T47D (cell line): Measurements from ENCODE around the gene FOSL1.

Experiments
- DNase-seq, 2 experiments: peaks; one replicate each; pipeline versions ENCODE4 v3.0.0 to v3.0.0-alpha.2; 2011 to 2012; ENCODE audit warnings: low read depth in 1 of 2, low spot score in 1 of 2
- JUND ChIP-seq: IDR thresholded peaks from 2 replicates; pipeline ENCODE4 v1.6.1; 2012; ENCODE audit warnings: low read depth
- in situ Hi-C: cut with HindIII; loops from 2 replicates; pipeline ENCODE4 v1.10.0; 2016; ENCODE audit warnings: low sequenced_read_pairs, low pct_unique_long_range_greater_than_20kb

FOSL1 gene

DNA sequence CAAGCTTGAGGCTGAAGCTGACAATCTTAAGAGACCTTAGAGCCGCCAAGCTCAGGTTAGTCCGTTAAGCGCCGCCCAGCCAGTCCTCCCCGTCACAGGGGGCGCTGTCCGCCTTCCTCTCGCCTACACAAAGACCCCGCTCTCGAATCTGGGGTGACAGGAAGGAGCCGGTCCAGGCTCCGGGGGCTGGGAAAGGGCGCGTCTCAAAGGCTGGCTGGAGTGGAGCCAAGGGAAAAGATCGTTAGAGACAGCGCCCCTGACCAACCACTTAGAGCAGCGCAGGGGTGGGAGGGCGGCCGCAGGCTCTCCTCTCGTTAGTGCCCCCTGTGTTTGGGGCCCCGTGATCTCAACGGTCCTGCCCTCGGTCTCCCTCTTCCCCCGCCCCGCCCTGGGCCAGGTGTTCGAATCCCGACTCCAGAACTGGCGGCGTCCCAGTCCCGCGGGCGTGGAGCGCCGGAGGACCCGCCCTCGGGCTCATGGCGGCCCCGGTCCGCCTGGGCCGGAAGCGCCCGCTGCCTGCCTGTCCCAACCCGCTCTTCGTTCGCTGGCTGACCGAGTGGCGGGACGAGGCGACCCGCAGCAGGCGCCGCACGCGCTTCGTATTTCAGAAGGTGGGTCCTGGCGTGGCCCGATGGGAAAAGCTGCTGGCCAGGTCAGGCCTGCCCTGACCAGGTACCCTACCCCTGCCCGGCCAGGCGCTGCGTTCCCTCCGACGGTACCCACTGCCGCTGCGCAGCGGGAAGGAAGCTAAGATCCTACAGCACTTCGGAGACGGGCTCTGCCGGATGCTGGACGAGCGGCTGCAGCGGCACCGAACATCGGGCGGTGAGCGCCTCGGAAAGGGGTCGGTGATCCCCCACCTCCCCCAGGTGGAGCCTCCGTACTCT lies 39.7 kb downstream of the FOSL1 start, which contains the start of gene MUS81:
MUS81 (plus strand) TSS at position 156 of the 887 bp plus-strand sequence; CDS start at position 477, 321 bp downstream.
- DNase-seq, result peak; percentile 98 to 99
- TF ChIP-seq JUND, result no peak
- in situ Hi-C loops, result no loop called here

- DNase-seq, result no peak
- TF ChIP-seq JUND, result no peak
- in situ Hi-C loops, result no loop called here
Observed at GRCh38 chr11:65859812-65860277, 40.3 kb downstream of the FOSL1 start.

DNA sequence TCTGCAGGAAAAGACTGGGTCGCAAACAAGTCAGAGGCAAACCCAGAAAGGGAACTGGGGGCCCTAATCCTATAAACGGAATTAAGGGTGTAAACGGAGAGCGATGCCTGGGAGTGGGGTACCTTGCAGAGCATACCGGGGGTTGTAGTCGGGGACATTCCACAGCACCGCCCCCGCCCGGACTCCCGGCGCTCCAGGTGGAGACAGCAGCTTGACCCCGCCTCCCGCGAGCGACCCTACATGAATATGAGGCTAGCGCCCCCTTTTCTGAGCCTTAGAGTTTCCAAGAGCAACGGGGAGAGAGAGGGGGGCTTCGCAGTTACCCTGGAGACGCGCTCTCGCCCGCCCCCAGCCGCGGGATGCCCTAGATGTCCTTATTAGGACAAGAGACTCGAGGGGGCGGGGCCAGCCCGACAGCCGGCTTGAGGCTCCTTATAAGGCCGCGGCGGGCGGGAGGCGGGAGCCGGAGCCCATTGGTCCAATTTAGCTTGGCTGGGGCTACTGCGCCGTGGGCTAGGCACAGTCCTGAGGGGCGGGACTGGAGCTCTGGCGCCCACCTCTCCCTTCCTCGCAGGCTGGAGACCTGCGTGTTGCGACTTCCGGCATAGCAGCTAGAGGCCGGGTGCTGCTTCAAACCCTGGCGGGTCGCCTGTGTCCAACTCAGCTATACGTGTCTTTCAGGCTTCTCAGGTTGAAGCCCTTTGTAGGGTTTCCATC lies 40.9 kb downstream of the FOSL1 start:
- in situ Hi-C loops, result no loop called here
- no peak for TF ChIP-seq JUND
- DNase-seq, result peak; percentile 98 to 99

DNA sequence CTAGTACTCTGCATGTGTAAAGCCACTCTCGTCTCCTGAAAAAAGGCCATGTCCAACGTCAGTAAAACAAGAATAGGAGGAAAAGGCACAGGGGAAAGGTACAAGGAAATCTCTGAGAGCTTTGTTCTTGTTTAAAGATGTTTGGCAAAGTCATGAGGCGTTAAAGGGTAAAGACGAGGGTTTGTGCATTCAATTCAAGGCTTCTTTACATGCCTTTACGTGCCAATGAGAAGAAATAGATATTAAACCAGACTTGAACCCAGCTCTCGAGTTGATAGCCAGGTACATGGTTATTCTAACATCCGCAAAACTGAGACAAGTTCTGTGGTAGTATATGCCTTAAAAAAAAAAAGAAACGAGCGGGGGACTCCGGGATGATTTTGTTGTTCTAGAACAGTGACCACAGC lies 41.5 kb downstream of the FOSL1 start:
- TF ChIP-seq JUND, result no peak
- DNase-seq, result no peak
- in situ Hi-C loops, result no loop called here

DNA sequence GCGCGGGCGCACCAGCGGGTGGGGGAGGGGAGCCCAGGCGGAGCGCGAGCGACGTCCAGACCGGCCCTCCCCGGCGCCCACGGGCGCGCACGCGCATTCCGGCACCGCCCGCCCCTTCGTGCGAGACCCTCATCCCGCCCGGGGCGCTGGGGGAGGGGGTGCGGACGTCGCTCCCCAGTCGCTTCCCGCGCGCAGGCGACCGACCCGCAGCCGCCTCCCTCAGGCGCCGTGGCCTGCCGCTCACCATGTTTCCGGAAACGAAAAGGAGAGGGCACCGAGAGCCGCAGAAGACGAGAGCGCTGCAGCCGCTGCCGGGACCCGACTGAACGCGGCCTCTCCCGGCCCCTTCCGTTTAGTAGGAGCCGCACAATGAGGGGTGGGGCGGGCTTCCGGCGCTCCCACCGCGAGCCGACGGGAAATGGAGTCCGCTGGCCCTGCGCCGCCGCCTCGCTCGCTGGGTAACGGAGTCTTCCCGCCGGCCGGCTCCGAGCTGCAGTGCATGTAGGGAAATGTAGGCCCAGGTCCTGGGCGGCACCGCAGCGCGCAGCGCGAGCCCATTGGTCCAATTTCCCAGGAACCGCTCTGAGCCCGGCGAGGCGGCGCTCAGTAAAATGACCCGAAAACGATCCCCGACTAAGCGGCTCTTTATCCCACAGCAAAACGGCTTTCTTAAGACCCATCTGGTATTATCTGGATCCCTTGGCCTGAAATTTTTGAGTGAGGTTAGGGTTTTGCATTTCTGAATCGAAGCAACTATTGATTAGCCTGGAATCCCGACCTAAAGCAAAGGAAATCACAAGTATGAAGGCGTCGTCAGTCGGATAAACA lies 42.1 kb downstream of the FOSL1 start, which contains the start of gene CFL1:
CFL1 (minus strand) TSS at position 328 of the 828 bp plus-strand sequence; CDS start at position 247, 81 bp downstream.
- in situ Hi-C loops, result no loop called here
- peak; percentile 90 to 99 for DNase-seq
- no peak for TF ChIP-seq JUND

DNA sequence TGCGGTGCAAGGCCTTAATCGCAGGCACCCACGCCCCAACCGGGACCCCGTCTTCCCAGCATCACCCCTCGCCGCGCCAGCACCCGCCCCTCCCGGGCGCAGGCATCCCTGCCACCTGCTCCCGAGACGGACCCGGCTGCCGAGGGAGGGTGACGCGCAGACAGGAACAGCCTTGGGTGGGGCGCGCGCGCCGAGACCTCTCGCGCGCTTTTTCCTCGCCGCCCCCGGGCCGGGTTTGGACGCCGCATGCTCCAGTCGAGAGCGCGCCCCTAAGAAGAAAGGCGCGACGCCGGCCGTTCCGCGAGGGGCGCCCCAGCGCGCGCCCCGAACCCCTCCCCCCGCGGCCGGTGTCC lies 42.7 kb downstream of the FOSL1 start:
- in situ Hi-C loops, result no loop called here
- no peak for TF ChIP-seq JUND
- DNase-seq, result peak in 1 of 2 experiments; percentile 62

DNA sequence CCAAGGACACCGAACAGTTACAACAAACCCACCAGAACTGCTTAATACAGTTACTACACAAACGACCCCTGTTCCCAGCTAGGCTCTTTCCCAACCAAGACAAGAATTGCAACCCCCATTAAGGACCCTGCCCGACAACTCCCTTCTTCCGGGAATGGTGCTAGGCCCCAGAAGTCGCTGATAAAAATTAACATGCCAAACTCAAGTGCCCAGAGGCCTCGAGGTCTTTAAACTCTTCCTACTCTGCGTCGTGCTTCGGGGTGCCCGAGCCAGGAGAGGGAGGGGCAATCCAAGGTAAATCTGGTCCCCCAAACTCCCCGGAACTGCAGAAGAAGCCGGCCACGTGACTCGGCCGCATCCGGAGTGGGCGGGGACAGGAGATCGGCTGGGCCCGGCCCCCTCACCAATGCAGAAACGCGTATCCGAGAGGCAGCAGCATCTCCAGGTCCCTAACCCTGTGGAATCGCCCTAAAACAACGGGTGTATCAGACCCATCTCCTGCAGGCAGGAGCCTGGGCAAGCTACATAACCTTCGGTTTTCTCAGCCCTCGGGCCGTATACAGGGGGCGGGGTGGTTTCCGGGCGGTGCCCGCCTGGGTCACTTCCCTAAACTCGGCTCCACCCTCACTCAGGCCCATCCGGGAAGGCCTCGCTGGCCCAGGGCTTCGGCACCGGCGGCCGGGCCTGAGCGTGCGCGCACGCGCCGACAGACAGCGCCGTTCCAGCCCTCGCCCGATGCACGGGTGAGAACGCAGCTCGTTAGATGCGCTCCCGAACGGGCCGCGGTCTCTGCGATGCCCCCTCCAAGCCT lies 43.3 kb downstream of the FOSL1 start:
- in situ Hi-C loops, result no loop called here
- TF ChIP-seq JUND, result peak; percentile 50
- peak; percentile 84 to 87 for DNase-seq

- in situ Hi-C loops, result no loop called here
Observed at GRCh38 chr11:65855927-65856363, 44.2 kb downstream of the FOSL1 start.

GRCh38 chr11:65854852-65855837 lies 45.0 kb downstream of the FOSL1 start:
- in situ Hi-C loops, result no loop called here
- no peak for TF ChIP-seq JUND
- DNase-seq, result no peak

More at GRCh38 chr11:65855927-65856363, 44.2 kb downstream of the FOSL1 start:
- DNase-seq, result no peak
- no peak for TF ChIP-seq JUND

- no peak for TF ChIP-seq JUND
- no peak for DNase-seq
- in situ Hi-C loops, result no loop called here
Observed at GRCh38 chr11:65854161-65854592, 46.0 kb downstream of the FOSL1 start.
